ENCODE results near the gene SDS. TPM values are rescaled to one million over a fixed set of nuclear protein-coding genes. Genes with fewer than 3 reads are reported as not detected.

The SDS gene
- total RNA-seq, 1 experiment from 2014 or later: not detected

GRCh38 chr12:113438523-113439300 lies 35.0 kb upstream of the SDS start:
- no peaks in the 10 kb centered on the region for H3K9me3 Mint-ChIP-seq
- H2AFZ ChIP-seq (ENCODE audit: low read length): no peak overlapping the region
- no peak overlapping the region for H2BK120ac ChIP-seq (ENCODE audit: low read depth, low read length, poor library complexity, severe bottlenecking)
- H3K14ac ChIP-seq (ENCODE audit: insufficient read depth, low read length): no peak overlapping the region
- no peaks in the 10 kb centered on the region for H3K9me3 ChIP-seq (ENCODE audit: control insufficient read depth, low read depth, low read length)
- TF ChIP-seq CTCF (conservative IDR thresholded peaks at IDR 0.05): no peak
- H2AK5ac ChIP-seq (ENCODE audit: insufficient read length, low read length): no peak overlapping the region
- no peaks in the 10 kb centered on the region for H3K4me1 ChIP-seq (ENCODE audit: insufficient read depth, low read length)
- no peak overlapping the region for H3T11ph ChIP-seq (ENCODE audit: low read length)
- no peaks in the 10 kb centered on the region for H3K36me3 Mint-ChIP-seq (ENCODE audit: insufficient read depth in 1 of 3, low read depth in 3 of 3)
- no peak overlapping the region for H3K56ac ChIP-seq (ENCODE audit: insufficient read length, low read depth, low read length)
- WGBS (ENCODE audit: extremely low coverage, insufficient read length, low lambda C conversion rate): 100% methylated on average over 2 of the region's 4 CpGs
- no peak overlapping the region for H3K4me2 ChIP-seq (ENCODE audit: insufficient read depth, insufficient read length, low read length)
- no peaks in the 10 kb centered on the region for H3K79me2 ChIP-seq (ENCODE audit: insufficient read depth, low read length)
- no peak overlapping the region for H4K91ac ChIP-seq (ENCODE audit: insufficient read length, low read depth, low read length)
- no peaks in the 10 kb centered on the region for H3K27me3 ChIP-seq (ENCODE audit: insufficient read depth, low read length)
- H3K4me1 Mint-ChIP-seq: peaks cover 3 to 6% of the 10 kb centered on the region in 2 experiments; a peak in 2 of 4 replicates
- H2BK12ac ChIP-seq (ENCODE audit: insufficient read length, low read depth, low read length): no peak overlapping the region
- H2BK15ac ChIP-seq (ENCODE audit: low read depth, low read length): no peak overlapping the region
- H3K79me1 ChIP-seq (ENCODE audit: insufficient read depth, low read depth, low read length, poor library complexity, severe bottlenecking): no peaks in the 10 kb centered on the region
- H4K8ac ChIP-seq (replicated peaks; ENCODE audit: insufficient read length, low read depth, low read length): no peak overlapping the region
- no peak overlapping the region for H3K27ac ChIP-seq (ENCODE audit: insufficient read length, low read depth, low read length)
- no peak overlapping the region for H4K5ac ChIP-seq (ENCODE audit: insufficient read length, low read depth, low read length)
- H3K23ac ChIP-seq (ENCODE audit: insufficient read length, low read depth, low read length): no peak overlapping the region
- no peaks in the 10 kb centered on the region for H4K20me1 ChIP-seq (ENCODE audit: control insufficient read depth, insufficient read depth, insufficient read length)
- peaks cover 6% of the 10 kb centered on the region for H3K27me3 Mint-ChIP-seq (ENCODE audit: low read depth)
- no peak overlapping the region for H2BK5ac ChIP-seq (ENCODE audit: insufficient read length, low read length)
- H3K27ac Mint-ChIP-seq: no peak overlapping the region
- no peak overlapping the region for H2BK20ac ChIP-seq (ENCODE audit: low read depth, low read length, poor library complexity, severe bottlenecking)
- H3K18ac ChIP-seq (ENCODE audit: insufficient read length, low read depth, low read length): no peak overlapping the region
- no peak for DNase-seq
- H3K23me2 ChIP-seq (ENCODE audit: insufficient read length, low read depth, low read length, poor library complexity, severe bottlenecking): no peaks in the 10 kb centered on the region
- no peak overlapping the region for H3K4ac ChIP-seq (ENCODE audit: low read depth, low read length)
- H3K9ac ChIP-seq (ENCODE audit: extremely low read depth, insufficient read length, low read length): no peak overlapping the region
- no peak overlapping the region for H3K4me3 Mint-ChIP-seq
